ENCODE results near the gene ROR2.

DNA sequence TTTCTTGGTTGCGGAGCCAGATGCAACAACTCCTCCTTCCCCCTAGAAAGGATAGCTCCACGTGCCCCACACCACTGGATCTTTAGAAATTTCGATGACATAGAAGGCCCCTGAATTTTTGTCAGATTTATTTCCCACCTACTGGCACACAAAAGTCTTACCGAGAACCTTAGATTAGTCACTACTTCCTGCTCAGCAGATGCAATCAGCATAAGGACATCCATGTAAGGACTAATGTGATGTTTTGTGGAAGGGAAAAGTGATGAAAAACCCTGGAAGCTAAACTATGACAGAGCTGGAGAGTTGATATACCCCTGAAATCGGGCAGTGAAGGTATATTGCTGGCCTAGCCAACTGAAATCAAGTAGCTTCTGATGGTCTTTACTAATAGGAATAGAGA lies 400.9 kb downstream of the ROR2 start:
- TF ChIP-seq CTCF (conservative IDR thresholded peaks at IDR 0.05; ENCODE audit: low read depth in 2 of 2) (no peak), POLR2AphosphoS5 (IDR thresholded peaks at IDR 0.05; ENCODE audit: low read depth) (no peak), JUNB (IDR thresholded peaks at IDR 0.05; ENCODE audit: unreplicated experiment) (no peak), STAT1 (IDR thresholded peaks at IDR 0.05; ENCODE audit: unreplicated experiment) (no peak), EZH2 (IDR thresholded peaks at IDR 0.05; ENCODE audit: low read depth, unreplicated experiment) (no peak), ZNF114 (CRISPR knock-in tag; IDR thresholded peaks at IDR 0.05) (no peak), NANOG (IDR thresholded peaks at IDR 0.05; ENCODE audit: borderline replicate concordance) (no peak), CREB1 (CRISPR knock-in tag; IDR thresholded peaks at IDR 0.05; ENCODE audit: low read depth) (no peak)
- TF ChIP-seq, protein P1, sequence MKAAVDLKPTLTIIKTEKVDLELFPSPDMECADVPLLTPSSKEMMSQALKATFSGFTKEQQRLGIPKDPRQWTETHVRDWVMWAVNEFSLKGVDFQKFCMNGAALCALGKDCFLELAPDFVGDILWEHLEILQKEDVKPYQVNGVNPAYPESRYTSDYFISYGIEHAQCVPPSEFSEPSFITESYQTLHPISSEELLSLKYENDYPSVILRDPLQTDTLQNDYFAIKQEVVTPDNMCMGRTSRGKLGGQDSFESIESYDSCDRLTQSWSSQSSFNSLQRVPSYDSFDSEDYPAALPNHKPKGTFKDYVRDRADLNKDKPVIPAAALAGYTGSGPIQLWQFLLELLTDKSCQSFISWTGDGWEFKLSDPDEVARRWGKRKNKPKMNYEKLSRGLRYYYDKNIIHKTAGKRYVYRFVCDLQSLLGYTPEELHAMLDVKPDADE (IDR thresholded peaks at IDR 0.05): no peak

Data from GM23338 (cell line).